Stimulated activated CD4-positive, alpha-beta T cell treated with anti-CD3 and anti-CD28 coated beads, TNF-alpha, amount 100 ng/mL, for 48 hours (primary cell): ENCODE results near the gene CIBAR2.

Source experiments
- DNase-seq, 3 donors: peaks; one replicate each; pipeline ENCODE4 v3.0.0-alpha.2; 2020; ENCODE audit warnings: low read depth in 3 of 3

The CIBAR2 gene

DNA sequence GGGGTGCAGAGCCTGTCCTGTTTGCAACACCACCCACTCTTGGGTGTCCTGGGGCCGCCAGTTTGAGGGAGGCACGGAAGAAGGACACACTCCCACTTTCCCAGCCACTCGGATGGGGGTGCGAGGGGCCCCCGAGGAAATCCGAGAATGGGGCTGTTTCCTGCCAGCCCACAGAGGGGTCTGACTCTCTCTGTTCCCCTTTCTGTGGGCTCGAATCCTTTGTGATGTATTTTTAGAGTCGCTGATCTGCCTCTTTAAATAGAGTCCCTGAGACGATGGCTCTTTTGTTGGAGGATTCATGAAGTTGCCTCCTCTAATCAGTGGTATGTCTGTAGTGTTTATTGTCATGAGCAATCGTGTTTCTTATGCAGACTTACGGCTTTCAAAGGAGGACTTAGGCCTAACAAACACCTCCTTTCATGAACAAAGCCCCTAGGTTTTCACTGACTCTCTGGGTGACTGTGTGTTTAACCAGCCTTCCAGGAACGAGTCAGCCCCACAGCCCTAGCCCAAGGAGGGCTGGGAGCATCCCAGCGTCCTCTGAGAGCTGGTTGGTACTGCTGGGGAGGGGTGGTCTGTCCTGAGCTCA is 29.1 kb downstream of the CIBAR2 start:
- no peak for DNase-seq

- no peak for DNase-seq
Observed at GRCh38 chr16:85082173-85083050, 29.9 kb downstream of the CIBAR2 start.

DNA sequence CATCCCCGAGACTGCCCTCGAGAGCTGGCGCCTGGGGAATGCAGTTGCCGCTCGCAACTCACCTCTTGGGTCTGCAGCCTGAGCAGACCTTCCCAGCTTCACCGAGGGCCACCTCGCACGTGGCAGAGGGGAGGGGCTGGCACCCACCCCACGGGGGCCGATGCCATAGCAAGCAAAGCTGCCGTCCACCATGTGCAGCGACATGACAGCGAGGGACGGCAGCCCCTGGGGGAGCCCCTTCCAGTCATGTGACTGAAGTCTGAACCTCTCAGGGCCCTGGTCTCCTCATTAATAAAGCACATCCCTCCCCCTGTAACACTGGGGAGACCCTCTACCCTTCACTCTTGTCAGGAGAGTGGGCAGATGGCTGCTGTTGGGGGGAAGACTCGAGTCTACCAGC is 30.5 kb downstream of the CIBAR2 start:
- no peak for DNase-seq

GRCh38 chr16:85081038-85081437 is 31.2 kb downstream of the CIBAR2 start:
- DNase-seq: no peak

DNA sequence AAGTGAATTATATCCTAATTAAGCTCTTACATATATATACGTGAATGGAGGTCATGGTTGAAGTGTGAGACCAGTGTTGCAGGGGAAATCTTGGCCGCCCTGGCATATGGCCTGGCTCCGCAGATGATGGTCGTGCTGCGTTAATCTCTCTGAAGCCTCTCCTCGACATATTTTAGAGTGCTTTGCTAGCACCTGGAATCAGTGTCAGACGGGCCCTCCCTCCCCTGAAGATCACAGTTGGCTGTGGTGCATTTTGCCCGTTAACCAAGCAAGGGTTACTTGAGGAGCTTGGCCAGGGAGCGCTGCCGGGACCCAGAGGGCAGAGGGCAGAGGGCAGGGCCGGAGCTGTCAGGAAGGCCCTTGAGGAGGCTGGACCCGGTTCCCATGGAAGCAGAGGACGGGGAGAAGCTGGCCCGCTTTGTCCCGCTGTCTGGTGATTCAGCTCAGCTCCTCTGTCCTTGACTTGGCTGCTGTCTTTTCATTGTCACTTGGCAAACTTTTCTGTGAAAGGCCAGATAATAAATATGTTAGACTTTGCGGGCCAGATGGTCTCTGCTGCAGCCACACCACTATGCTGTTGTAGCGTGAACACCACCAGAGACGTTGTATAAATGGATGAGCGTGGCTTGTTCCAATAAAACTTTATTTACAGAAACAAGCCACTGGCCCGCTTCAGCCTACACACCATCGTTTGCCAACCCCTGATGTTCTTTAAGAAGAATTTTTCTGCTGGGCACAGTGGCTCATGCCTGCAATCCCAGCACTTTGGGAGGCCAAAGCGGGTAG is 32.3 kb downstream of the CIBAR2 start:
- no peak for DNase-seq

DNA sequence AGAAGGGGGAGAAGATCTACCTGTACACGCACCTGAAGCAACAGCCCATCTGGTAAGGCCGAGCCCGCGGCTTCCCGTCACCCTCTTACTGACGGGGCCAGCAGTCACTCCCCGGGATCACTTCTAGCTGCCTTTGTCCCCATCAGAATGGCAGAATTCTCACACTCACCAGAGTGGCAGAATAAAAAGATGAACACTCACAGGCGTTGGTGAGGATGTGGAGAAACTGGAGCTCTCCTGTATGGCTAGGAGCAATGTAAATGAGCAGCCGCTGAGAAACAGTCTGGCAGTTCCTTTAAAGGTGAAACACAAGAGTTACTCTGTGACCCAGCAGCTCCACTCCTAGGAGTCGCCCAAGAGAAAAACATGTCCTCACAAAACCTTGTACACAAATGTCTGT is 33.3 kb downstream of the CIBAR2 start:
- no peak for DNase-seq

- no peak for DNase-seq
Observed at GRCh38 chr16:85078226-85078625, 34.0 kb downstream of the CIBAR2 start.

DNA sequence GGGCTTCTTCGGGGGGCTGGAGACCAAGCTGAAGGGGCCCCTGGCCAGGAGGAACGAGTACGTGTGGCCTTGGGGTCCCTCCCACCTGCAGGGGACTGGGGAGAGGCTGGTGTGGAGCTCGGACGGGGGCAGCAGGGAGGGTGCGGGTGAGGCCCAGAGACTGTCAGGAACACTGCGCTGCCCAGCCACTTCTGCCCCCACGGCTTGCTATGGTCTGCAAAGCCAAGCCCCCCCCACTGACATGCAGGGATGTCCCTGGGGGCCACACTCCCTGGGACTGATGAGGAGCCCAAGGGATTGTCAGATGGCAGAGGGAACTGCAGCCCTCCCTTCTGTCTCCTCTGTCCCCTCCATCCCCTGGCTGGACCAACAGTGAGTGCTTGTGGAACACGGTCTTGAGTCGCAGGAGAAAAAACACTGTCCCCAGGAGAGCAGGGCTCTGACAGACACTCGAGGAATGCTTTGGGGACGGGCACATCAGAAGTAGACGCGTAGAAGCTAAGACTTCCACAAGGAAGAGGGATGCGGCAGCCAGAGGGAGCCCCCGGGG is 34.6 kb downstream of the CIBAR2 start:
- no peak for DNase-seq

- no peak for DNase-seq
Observed at GRCh38 chr16:85077039-85077438, 35.2 kb downstream of the CIBAR2 start.

GRCh38 chr16:85075236-85075924 is 36.9 kb downstream of the CIBAR2 start:
- no peak for DNase-seq

- no peak for DNase-seq
Observed at GRCh38 chr16:85074225-85074914, 37.9 kb downstream of the CIBAR2 start.

- DNase-seq: no peak
Observed at GRCh38 chr16:85072947-85073346, 39.3 kb downstream of the CIBAR2 start.

GRCh38 chr16:85072076-85072860 is 40.0 kb downstream of the CIBAR2 start:
- no peak for DNase-seq

DNA sequence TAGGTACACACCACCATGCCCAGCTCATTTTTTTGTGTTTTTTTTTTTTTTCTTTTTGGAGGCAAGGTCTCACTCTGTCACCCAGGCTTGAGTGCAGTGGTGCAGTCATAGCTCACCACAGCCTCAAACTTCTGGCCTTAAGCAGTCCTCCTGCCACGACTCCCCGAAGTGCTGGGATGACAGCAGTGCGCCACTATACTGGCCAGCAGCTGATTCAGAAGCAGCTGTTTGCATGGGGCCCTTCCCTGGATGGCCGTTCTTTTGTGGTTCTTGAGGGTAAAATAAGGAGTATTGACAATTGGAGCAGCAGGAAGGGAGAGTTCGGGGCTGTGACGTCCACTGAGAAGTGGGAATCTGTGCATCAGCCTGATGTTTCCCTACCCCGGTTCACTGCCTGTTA is 43.1 kb downstream of the CIBAR2 start:
- no peak for DNase-seq

DNA sequence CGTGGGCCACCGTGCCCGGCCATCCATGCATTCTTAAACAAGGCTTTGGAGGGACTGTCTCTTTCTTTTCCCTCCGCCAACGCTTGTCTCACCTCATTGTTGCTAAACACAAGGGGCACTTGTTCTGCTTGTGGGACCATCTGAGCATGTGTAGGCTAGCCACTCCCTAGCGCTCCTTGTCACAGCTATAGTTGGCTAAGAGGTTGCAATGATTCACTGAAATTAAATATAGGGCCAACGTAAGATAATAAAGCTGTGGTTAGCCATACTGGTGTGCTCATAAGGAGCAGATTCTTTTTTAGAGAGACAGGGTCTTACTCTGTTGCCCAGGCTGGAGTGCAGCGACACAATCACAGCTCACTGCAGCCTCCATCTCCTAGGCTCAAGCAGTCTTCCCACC is 43.5 kb downstream of the CIBAR2 start:
- DNase-seq: no peak

DNA sequence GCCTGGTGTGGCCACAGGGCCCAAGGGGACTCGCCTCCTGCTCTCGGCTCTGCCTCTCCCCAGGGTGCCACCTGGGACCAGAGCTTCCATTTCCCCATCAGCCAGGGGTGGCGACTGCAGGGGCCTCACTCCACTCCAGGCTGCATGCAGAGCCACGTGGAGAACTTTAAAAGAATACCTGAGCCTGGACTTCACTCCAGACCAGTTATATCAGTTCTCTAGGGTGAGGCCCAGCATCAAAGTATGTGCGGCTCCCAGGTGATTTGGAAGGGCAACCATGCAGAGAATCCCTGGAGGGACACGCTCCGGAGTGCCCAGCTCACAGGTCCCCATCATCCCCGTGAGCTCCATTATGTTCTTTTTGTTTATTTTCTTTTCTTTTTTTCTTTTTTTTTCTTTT is 44.8 kb downstream of the CIBAR2 start:
- no peak for DNase-seq

DNA sequence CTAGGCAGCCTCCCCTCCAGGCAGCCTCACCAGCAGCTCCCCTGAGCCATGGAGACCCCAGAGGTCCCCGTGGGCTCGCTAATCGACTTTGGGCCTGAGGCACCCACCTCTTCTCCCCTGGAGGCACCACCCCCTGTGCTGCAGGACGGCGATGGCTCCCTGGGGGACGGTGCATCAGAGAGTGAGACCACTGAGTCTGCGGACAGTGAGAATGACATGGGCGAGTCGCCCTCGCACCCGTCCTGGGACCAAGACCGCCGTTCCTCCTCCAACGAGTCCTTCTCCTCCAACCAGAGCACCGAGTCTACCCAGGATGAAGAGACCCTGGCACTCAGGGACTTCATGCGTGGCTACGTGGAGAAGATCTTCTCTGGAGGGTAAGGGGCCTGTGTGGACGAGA is 45.2 kb downstream of the CIBAR2 start:
- no peak for DNase-seq

GRCh38 chr16:85066346-85066885 is 45.9 kb downstream of the CIBAR2 start:
- DNase-seq: no peak

GRCh38 chr16:85065099-85065498 is 47.2 kb downstream of the CIBAR2 start:
- no peak for DNase-seq

DNA sequence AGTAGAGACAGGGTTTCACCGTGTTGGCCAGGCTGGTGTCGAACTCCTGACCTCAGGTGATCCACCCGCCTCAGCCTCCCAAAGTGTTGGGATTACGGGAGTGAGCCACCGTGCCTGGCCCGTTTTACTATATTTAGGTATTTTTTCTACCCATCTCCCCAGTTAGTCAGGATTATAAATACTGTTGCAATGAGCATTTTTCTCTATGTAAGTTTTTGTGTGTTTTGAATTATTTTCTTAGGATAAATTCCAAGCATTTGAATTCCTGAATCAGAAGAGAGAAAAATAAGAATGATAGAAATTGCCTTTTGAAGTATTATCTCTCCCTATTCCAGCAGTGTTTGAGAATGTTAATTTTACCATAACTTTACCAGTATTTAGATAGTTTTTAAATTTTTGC is 48.1 kb downstream of the CIBAR2 start:
- DNase-seq: no peak
